ENCODE data around the gene KCP. TPM values are rescaled to one million over a fixed set of nuclear protein-coding genes. Genes with fewer than 3 reads are reported as not detected.

KCP gene
- total RNA-seq, 1 donor: 1.1 TPM

- no peaks in the 10 kb centered on the region for H3K4me1 ChIP-seq (ENCODE audit: insufficient read depth, low read length)
- DNase-seq (ENCODE audit: insufficient read length, low spot score, missing footprints): no peak
- no peak overlapping the region for H3K4me3 ChIP-seq (ENCODE audit: insufficient read depth, low read length)
- no peaks in the 10 kb centered on the region for H3K27me3 ChIP-seq (ENCODE audit: insufficient read depth, low read length)
- no peaks in the 10 kb centered on the region for H3K79me2 ChIP-seq (ENCODE audit: insufficient read depth, low read length)
- H2AFZ ChIP-seq (ENCODE audit: low read length): no peak overlapping the region
- TF ChIP-seq CTCF (IDR thresholded peaks at IDR 0.05; ENCODE audit: extremely low read depth, low read depth, low read length): no peak
- peaks cover 81% of the 10 kb centered on the region for H3K36me3 ChIP-seq (ENCODE audit: insufficient read depth, low read length)
- H3K4me2 ChIP-seq (ENCODE audit: insufficient read depth, low read length): no peak overlapping the region
- H3K9me3 ChIP-seq (ENCODE audit: low read depth, low read length): no peaks in the 10 kb centered on the region
- H4K20me1 ChIP-seq (ENCODE audit: insufficient read depth, low read length): peaks cover 23% of the 10 kb centered on the region
- no peak overlapping the region for H3K27ac ChIP-seq (ENCODE audit: low read depth, low read length)
These were observed 55.0 kb downstream of the KCP start for GRCh38 chr7:128855559-128855958.

- Histone ChIP-seq H3K4me3 (ENCODE audit: insufficient read depth, low read length) (no peak overlapping the region), H3K79me2 (ENCODE audit: insufficient read depth, low read length) (no peaks in the 10 kb centered on the region), H2AFZ (ENCODE audit: low read length) (no peak overlapping the region), H3K27me3 (ENCODE audit: insufficient read depth, low read length) (no peaks in the 10 kb centered on the region), H3K4me2 (ENCODE audit: insufficient read depth, low read length) (no peak overlapping the region), H4K20me1 (ENCODE audit: insufficient read depth, low read length) (peaks cover 23% of the 10 kb centered on the region), H3K4me1 (ENCODE audit: insufficient read depth, low read length) (no peaks in the 10 kb centered on the region), H3K36me3 (ENCODE audit: insufficient read depth, low read length) (peaks cover 84% of the 10 kb centered on the region), H3K9me3 (ENCODE audit: low read depth, low read length) (no peaks in the 10 kb centered on the region), H3K27ac (ENCODE audit: low read depth, low read length) (no peak overlapping the region)
- no peak for DNase-seq (ENCODE audit: insufficient read length, low spot score, missing footprints)
- TF ChIP-seq CTCF (IDR thresholded peaks at IDR 0.05; ENCODE audit: extremely low read depth, low read depth, low read length): no peak
These were observed 56.1 kb downstream of the KCP start for GRCh38 chr7:128854396-128854795.

- Histone ChIP-seq H2AFZ (ENCODE audit: low read length) (no peak overlapping the region), H3K9me3 (ENCODE audit: low read depth, low read length) (no peaks in the 10 kb centered on the region), H3K4me3 (ENCODE audit: insufficient read depth, low read length) (no peak overlapping the region), H3K27ac (ENCODE audit: low read depth, low read length) (no peak overlapping the region), H4K20me1 (ENCODE audit: insufficient read depth, low read length) (peaks cover 23% of the 10 kb centered on the region), H3K4me1 (ENCODE audit: insufficient read depth, low read length) (no peaks in the 10 kb centered on the region), H3K4me2 (ENCODE audit: insufficient read depth, low read length) (no peak overlapping the region), H3K36me3 (ENCODE audit: insufficient read depth, low read length) (peaks cover 83% of the 10 kb centered on the region), H3K27me3 (ENCODE audit: insufficient read depth, low read length) (no peaks in the 10 kb centered on the region), H3K79me2 (ENCODE audit: insufficient read depth, low read length) (no peaks in the 10 kb centered on the region)
- no peak for TF ChIP-seq CTCF (IDR thresholded peaks at IDR 0.05; ENCODE audit: extremely low read depth, low read depth, low read length)
- DNase-seq (ENCODE audit: insufficient read length, low spot score, missing footprints): peak; percentile 81
These were observed 56.7 kb downstream of the KCP start for GRCh38 chr7:128853799-128854198.

GRCh38 chr7:128852537-128853254 is 57.8 kb downstream of the KCP start:
- no peaks in the 10 kb centered on the region for H3K79me2 ChIP-seq (ENCODE audit: insufficient read depth, low read length)
- no peak overlapping the region for H2AFZ ChIP-seq (ENCODE audit: low read length)
- no peak overlapping the region for H3K4me3 ChIP-seq (ENCODE audit: insufficient read depth, low read length)
- peaks cover 87% of the 10 kb centered on the region for H3K36me3 ChIP-seq (ENCODE audit: insufficient read depth, low read length)
- no peaks in the 10 kb centered on the region for H3K27me3 ChIP-seq (ENCODE audit: insufficient read depth, low read length)
- H4K20me1 ChIP-seq (ENCODE audit: insufficient read depth, low read length): peaks cover 28% of the 10 kb centered on the region
- H3K27ac ChIP-seq (ENCODE audit: low read depth, low read length): no peak overlapping the region
- no peak for DNase-seq (ENCODE audit: insufficient read length, low spot score, missing footprints)
- no peaks in the 10 kb centered on the region for H3K4me1 ChIP-seq (ENCODE audit: insufficient read depth, low read length)
- H3K9me3 ChIP-seq (ENCODE audit: low read depth, low read length): no peaks in the 10 kb centered on the region
- no peak for TF ChIP-seq CTCF (IDR thresholded peaks at IDR 0.05; ENCODE audit: extremely low read depth, low read depth, low read length)
- no peak overlapping the region for H3K4me2 ChIP-seq (ENCODE audit: insufficient read depth, low read length)
